ENCODE data around the gene SEC24D. TPM values are rescaled to one million over a fixed set of nuclear protein-coding genes. Genes with fewer than 3 reads are reported as not detected.
A peak's percentile ranks its signal among the peaks of the same experiment; 100 is the strongest.

SEC24D gene
- total and polyA plus RNA-seq, 4 donors: 12.7 to 40.9 (median 21.3) TPM

- Histone ChIP-seq H3K27ac (ENCODE audit: low read depth, low read length) (peak overlapping the region; percentile 4), H3K36me3 (ENCODE audit: control insufficient read depth, insufficient read depth, low read length) (no peaks in the 10 kb centered on the region), H3K9me3 (ENCODE audit: control insufficient read depth, insufficient read depth, low read length) (no peaks in the 10 kb centered on the region), H3K27me3 (ENCODE audit: control insufficient read depth, insufficient read depth, low read length) (no peaks in the 10 kb centered on the region), H3K4me3 (ENCODE audit: low read depth, low read length) (no peak overlapping the region), H3K4me1 (ENCODE audit: control insufficient read depth, insufficient read depth, low read length) (no peaks in the 10 kb centered on the region)
- DNase-seq (ENCODE audit: low read depth in 4 of 6, low spot score in 6 of 6): no peak
- 33% methylated on average over 1 of the region's 5 CpGs for WGBS (ENCODE audit: insufficient coverage)
Measured at GRCh38 chr4:118749347-118749988, 86.5 kb downstream of the SEC24D start.

GRCh38 chr4:118746251-118746919 is 89.5 kb downstream of the SEC24D start:
- Histone ChIP-seq H3K4me1 (ENCODE audit: control insufficient read depth, insufficient read depth, low read length) (no peaks in the 10 kb centered on the region), H3K27ac (ENCODE audit: low read depth, low read length) (no peak overlapping the region), H3K27me3 (ENCODE audit: control insufficient read depth, insufficient read depth, low read length) (no peaks in the 10 kb centered on the region), H3K36me3 (ENCODE audit: control insufficient read depth, insufficient read depth, low read length) (no peaks in the 10 kb centered on the region), H3K4me3 (ENCODE audit: low read depth, low read length) (no peak overlapping the region), H3K9me3 (ENCODE audit: control insufficient read depth, insufficient read depth, low read length) (no peaks in the 10 kb centered on the region)
- DNase-seq (ENCODE audit: low read depth in 4 of 6, low spot score in 6 of 6): no peak
- WGBS (ENCODE audit: insufficient coverage): 80% methylated on average over 1 of the region's 2 CpGs

GRCh38 chr4:118745357-118745756 is 90.6 kb downstream of the SEC24D start:
- H3K4me1 ChIP-seq (ENCODE audit: control insufficient read depth, insufficient read depth, low read length): no peaks in the 10 kb centered on the region

GRCh38 chr4:118743867-118744266 is 92.1 kb downstream of the SEC24D start:
- Histone ChIP-seq H3K27me3 (ENCODE audit: control insufficient read depth, insufficient read depth, low read length) (no peaks in the 10 kb centered on the region), H3K36me3 (ENCODE audit: control insufficient read depth, insufficient read depth, low read length) (no peaks in the 10 kb centered on the region), H3K4me1 (ENCODE audit: control insufficient read depth, insufficient read depth, low read length) (no peaks in the 10 kb centered on the region), H3K9me3 (ENCODE audit: control insufficient read depth, insufficient read depth, low read length) (no peaks in the 10 kb centered on the region), H3K27ac (ENCODE audit: low read depth, low read length) (no peak overlapping the region), H3K4me3 (ENCODE audit: low read depth, low read length) (no peak overlapping the region)
- DNase-seq (ENCODE audit: low read depth in 4 of 6, low spot score in 6 of 6): no peak
- 100% methylated on average over 2 of the region's 4 CpGs for WGBS (ENCODE audit: insufficient coverage)

More at GRCh38 chr4:118745357-118745756, 90.6 kb downstream of the SEC24D start:
- DNase-seq (ENCODE audit: low read depth in 4 of 6, low spot score in 6 of 6): no peak
- H3K27me3 ChIP-seq (ENCODE audit: control insufficient read depth, insufficient read depth, low read length): no peaks in the 10 kb centered on the region
- H3K36me3 ChIP-seq (ENCODE audit: control insufficient read depth, insufficient read depth, low read length): no peaks in the 10 kb centered on the region
- H3K9me3 ChIP-seq (ENCODE audit: control insufficient read depth, insufficient read depth, low read length): no peaks in the 10 kb centered on the region
- 86% methylated on average over 1 of the region's 3 CpGs for WGBS (ENCODE audit: insufficient coverage)
- H3K27ac ChIP-seq (ENCODE audit: low read depth, low read length): no peak overlapping the region
- no peak overlapping the region for H3K4me3 ChIP-seq (ENCODE audit: low read depth, low read length)

- no peaks in the 10 kb centered on the region for H3K4me1 ChIP-seq (ENCODE audit: control insufficient read depth, insufficient read depth, low read length)
- no peaks in the 10 kb centered on the region for H3K36me3 ChIP-seq (ENCODE audit: control insufficient read depth, insufficient read depth, low read length)
- no peaks in the 10 kb centered on the region for H3K27me3 ChIP-seq (ENCODE audit: control insufficient read depth, insufficient read depth, low read length)
- no peak overlapping the region for H3K4me3 ChIP-seq (ENCODE audit: low read depth, low read length)
- no peaks in the 10 kb centered on the region for H3K9me3 ChIP-seq (ENCODE audit: control insufficient read depth, insufficient read depth, low read length)
- DNase-seq (ENCODE audit: low read depth in 4 of 6, low spot score in 6 of 6): no peak
- no peak overlapping the region for H3K27ac ChIP-seq (ENCODE audit: low read depth, low read length)
Measured at GRCh38 chr4:118742050-118742449, 93.9 kb downstream of the SEC24D start.

GRCh38 chr4:118741301-118741855 is 94.5 kb downstream of the SEC24D start:
- Histone ChIP-seq H3K4me3 (ENCODE audit: low read depth, low read length) (no peak overlapping the region), H3K27me3 (ENCODE audit: control insufficient read depth, insufficient read depth, low read length) (no peaks in the 10 kb centered on the region), H3K36me3 (ENCODE audit: control insufficient read depth, insufficient read depth, low read length) (no peaks in the 10 kb centered on the region), H3K9me3 (ENCODE audit: control insufficient read depth, insufficient read depth, low read length) (no peaks in the 10 kb centered on the region), H3K4me1 (ENCODE audit: control insufficient read depth, insufficient read depth, low read length) (no peaks in the 10 kb centered on the region), H3K27ac (ENCODE audit: low read depth, low read length) (no peak overlapping the region)
- WGBS (ENCODE audit: insufficient coverage): 70% methylated on average over 2 of the region's 6 CpGs
- no peak for DNase-seq (ENCODE audit: low read depth in 4 of 6, low spot score in 6 of 6)

- no peak overlapping the region for H3K27ac ChIP-seq (ENCODE audit: low read depth, low read length)
- no CpG with 5 or more reads among the region's 5 CpGs for WGBS (ENCODE audit: insufficient coverage)
- no peaks in the 10 kb centered on the region for H3K27me3 ChIP-seq (ENCODE audit: control insufficient read depth, insufficient read depth, low read length)
- peak in 2 of 6 donors; percentile 25 to 57 for DNase-seq (ENCODE audit: low read depth in 4 of 6, low spot score in 6 of 6)
- H3K9me3 ChIP-seq (ENCODE audit: control insufficient read depth, insufficient read depth, low read length): no peaks in the 10 kb centered on the region
- H3K36me3 ChIP-seq (ENCODE audit: control insufficient read depth, insufficient read depth, low read length): no peaks in the 10 kb centered on the region
- H3K4me1 ChIP-seq (ENCODE audit: control insufficient read depth, insufficient read depth, low read length): no peaks in the 10 kb centered on the region
- no peak overlapping the region for H3K4me3 ChIP-seq (ENCODE audit: low read depth, low read length)
Measured at GRCh38 chr4:118740869-118741268, 95.1 kb downstream of the SEC24D start.

- H3K27ac ChIP-seq (ENCODE audit: low read depth, low read length): peak overlapping the region; percentile 6
- WGBS (ENCODE audit: insufficient coverage): 43% methylated on average over 2 of the region's 2 CpGs
Measured at GRCh38 chr4:118739022-118739713, 96.8 kb downstream of the SEC24D start.

GRCh38 chr4:118738090-118738489 is 97.8 kb downstream of the SEC24D start:
- Histone ChIP-seq H3K4me1 (ENCODE audit: control insufficient read depth, insufficient read depth, low read length) (no peaks in the 10 kb centered on the region), H3K9me3 (ENCODE audit: control insufficient read depth, insufficient read depth, low read length) (no peaks in the 10 kb centered on the region), H3K27me3 (ENCODE audit: control insufficient read depth, insufficient read depth, low read length) (no peaks in the 10 kb centered on the region), H3K4me3 (ENCODE audit: low read depth, low read length) (no peak overlapping the region), H3K27ac (ENCODE audit: low read depth, low read length) (no peak overlapping the region), H3K36me3 (ENCODE audit: control insufficient read depth, insufficient read depth, low read length) (no peaks in the 10 kb centered on the region)
- 92% methylated on average over 2 of the region's 3 CpGs for WGBS (ENCODE audit: insufficient coverage)
- DNase-seq (ENCODE audit: low read depth in 4 of 6, low spot score in 6 of 6): no peak

More at GRCh38 chr4:118739022-118739713, 96.8 kb downstream of the SEC24D start:
- DNase-seq (ENCODE audit: low read depth in 4 of 6, low spot score in 6 of 6): no peak
- Histone ChIP-seq H3K4me3 (ENCODE audit: low read depth, low read length) (no peak overlapping the region), H3K27me3 (ENCODE audit: control insufficient read depth, insufficient read depth, low read length) (no peaks in the 10 kb centered on the region), H3K4me1 (ENCODE audit: control insufficient read depth, insufficient read depth, low read length) (no peaks in the 10 kb centered on the region), H3K36me3 (ENCODE audit: control insufficient read depth, insufficient read depth, low read length) (no peaks in the 10 kb centered on the region), H3K9me3 (ENCODE audit: control insufficient read depth, insufficient read depth, low read length) (no peaks in the 10 kb centered on the region)

Data from spinal cord (tissue), 10 donors.